ENCODE results near the gene TMEM221. TPM values are rescaled to one million over a fixed set of nuclear protein-coding genes. Genes with fewer than 3 reads are reported as not detected.
A peak's percentile ranks its signal among the peaks of the same experiment; 100 is the strongest.

Gene TMEM221
- total and polyA plus RNA-seq, 2 experiments from 2014 or later = 0.22 to 0.30 TPM

DNA sequence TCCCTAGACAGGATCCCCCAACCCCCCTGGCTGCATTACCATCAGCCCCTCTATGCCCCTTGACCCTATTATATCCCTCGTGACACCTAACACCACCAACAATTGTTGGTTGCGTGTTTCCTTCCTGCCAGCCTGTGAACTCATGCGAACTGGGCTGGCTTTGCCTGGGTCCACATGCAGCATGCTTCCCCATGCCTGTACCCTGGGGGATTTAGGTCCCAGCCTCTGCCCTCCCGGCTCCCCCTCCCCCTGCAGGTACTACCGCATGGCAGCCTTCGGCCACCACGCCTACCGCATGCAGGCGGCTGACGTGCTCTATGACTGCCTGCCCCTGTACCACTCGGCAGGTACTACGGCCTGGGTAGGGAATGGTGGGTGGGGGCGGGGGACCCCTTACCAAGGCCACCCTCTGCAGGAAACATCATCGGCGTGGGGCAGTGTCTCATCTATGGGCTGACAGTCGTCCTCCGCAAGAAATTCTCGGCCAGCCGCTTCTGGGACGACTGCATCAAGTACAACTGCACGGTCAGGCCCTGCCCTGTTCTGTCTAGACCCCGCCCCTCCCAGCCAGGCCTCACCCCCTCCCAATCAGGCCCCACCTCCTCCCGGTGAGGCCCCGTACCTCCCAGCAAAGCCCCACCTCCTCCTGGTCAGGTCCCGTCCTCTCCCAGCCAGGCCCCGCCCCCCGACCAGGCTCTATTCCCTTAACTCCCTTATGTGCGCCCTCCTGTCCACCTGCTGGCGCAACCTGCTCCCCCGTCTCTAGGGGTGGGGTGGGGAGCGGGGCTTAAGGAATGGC, 40.3 kb upstream of the TMEM221 start:
- Histone ChIP-seq H4K20me1 (ENCODE audit: insufficient read depth) (no peaks in the 10 kb centered on the region), H3K9me3 (ENCODE audit: low read depth) (no peaks in the 10 kb centered on the region), H3K9me2 (ENCODE audit: insufficient read depth) (no peaks in the 10 kb centered on the region), H3K27ac (no peak overlapping the region), H3K36me3 (ENCODE audit: low read depth) (no peaks in the 10 kb centered on the region), H3K9ac (no peak overlapping the region), H3K79me2 (ENCODE audit: insufficient read depth) (peaks cover 14% of the 10 kb centered on the region; the same call in 1 of the 2 replicates), H3K4me3 (no peak overlapping the region), H2AFZ (no peak overlapping the region), H3K4me2 (ENCODE audit: unreplicated experiment) (no peak overlapping the region), H3K27me3 (replicated peaks; ENCODE audit: insufficient read depth) (no peaks in the 10 kb centered on the region), H3F3A (ENCODE audit: insufficient read depth) (peaks cover 24% of the 10 kb centered on the region), H3K4me1 (ENCODE audit: insufficient read depth) (peaks cover 18% of the 10 kb centered on the region)
- TF ChIP-seq EZH2 (IDR thresholded peaks at IDR 0.05; ENCODE audit: insufficient read depth, poor library complexity, severe bottlenecking) (no peak), EZH2phosphoT487 (IDR thresholded peaks at IDR 0.05; ENCODE audit: insufficient read depth, low read depth) (no peak)
- DNase-seq = peak; percentile 46
- in situ Hi-C loops (cut with MboI) = no loop called here
- WGBS, 2 experiments (ENCODE audit: low coverage in 1 of 2, low lambda C conversion rate in 2 of 2, missing lambda C conversion rate in 2 of 2) = 76 to 88% methylated on average over 20 to 31 of the region's 31 CpGs

DNA sequence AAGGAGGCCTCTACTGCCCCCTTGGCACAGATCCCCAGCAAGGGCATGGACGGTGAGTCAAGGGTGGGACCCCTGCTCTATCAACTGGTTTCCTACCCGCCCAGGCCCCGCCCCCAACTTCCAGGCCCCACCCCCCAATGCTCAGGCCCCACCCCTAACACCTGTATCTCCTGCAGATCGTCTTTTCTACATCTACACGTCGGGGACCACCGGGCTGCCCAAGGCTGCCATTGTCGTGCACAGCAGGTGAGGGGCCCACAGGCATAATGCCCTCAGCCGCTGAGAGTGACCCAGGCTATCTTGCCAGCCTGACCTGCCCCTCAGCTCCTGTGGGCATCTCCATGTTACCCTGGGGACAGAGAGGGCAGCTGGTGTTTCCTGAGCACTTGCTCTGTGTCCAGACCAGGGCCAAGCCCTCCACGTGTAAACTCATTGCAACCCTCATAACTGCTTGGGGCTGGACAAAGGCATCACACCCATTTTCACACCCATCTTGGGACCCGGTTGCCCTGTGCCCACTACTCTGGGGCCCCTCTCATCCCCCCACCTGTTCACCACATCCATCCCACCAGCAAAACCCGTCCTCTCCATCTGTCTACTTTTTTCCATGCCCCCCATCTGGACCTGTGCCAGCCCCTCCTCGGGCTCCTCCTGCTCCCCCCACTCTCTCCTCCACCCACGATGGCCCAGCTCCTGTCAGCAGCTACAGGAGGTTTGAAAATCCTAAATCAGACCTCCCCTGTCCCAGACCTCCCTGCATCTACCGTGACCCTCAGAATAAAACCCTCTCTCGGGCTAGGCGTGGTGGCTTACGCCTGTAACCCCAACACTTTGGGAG, 39.0 kb upstream of the TMEM221 start:
- no peak overlapping the region for H3K9ac ChIP-seq
- H3K79me2 ChIP-seq (ENCODE audit: insufficient read depth) = peaks cover 25% of the 10 kb centered on the region
- H3K4me2 ChIP-seq (ENCODE audit: unreplicated experiment) = no peak overlapping the region
- H2AFZ ChIP-seq = no peak overlapping the region
- in situ Hi-C loops (cut with MboI) = no loop called here
- H3K27me3 ChIP-seq (replicated peaks; ENCODE audit: insufficient read depth) = no peaks in the 10 kb centered on the region
- no peak for DNase-seq
- H3F3A ChIP-seq (ENCODE audit: insufficient read depth) = peaks cover 24% of the 10 kb centered on the region
- no peaks in the 10 kb centered on the region for H3K9me3 ChIP-seq (ENCODE audit: low read depth)
- H3K4me1 ChIP-seq (ENCODE audit: insufficient read depth) = peaks cover 18% of the 10 kb centered on the region
- 63 to 70% methylated on average over 15 to 18 of the region's 18 CpGs for WGBS, 2 experiments (ENCODE audit: low coverage in 1 of 2, low lambda C conversion rate in 2 of 2, missing lambda C conversion rate in 2 of 2)
- H3K36me3 ChIP-seq (ENCODE audit: low read depth) = no peaks in the 10 kb centered on the region
- no peaks in the 10 kb centered on the region for H4K20me1 ChIP-seq (ENCODE audit: insufficient read depth)
- H3K9me2 ChIP-seq (ENCODE audit: insufficient read depth) = no peaks in the 10 kb centered on the region
- no peak overlapping the region for H3K4me3 ChIP-seq
- H3K27ac ChIP-seq = no peak overlapping the region
- TF ChIP-seq EZH2 (IDR thresholded peaks at IDR 0.05; ENCODE audit: insufficient read depth, poor library complexity, severe bottlenecking) (no peak), EZH2phosphoT487 (IDR thresholded peaks at IDR 0.05; ENCODE audit: insufficient read depth, low read depth) (no peak)

DNA sequence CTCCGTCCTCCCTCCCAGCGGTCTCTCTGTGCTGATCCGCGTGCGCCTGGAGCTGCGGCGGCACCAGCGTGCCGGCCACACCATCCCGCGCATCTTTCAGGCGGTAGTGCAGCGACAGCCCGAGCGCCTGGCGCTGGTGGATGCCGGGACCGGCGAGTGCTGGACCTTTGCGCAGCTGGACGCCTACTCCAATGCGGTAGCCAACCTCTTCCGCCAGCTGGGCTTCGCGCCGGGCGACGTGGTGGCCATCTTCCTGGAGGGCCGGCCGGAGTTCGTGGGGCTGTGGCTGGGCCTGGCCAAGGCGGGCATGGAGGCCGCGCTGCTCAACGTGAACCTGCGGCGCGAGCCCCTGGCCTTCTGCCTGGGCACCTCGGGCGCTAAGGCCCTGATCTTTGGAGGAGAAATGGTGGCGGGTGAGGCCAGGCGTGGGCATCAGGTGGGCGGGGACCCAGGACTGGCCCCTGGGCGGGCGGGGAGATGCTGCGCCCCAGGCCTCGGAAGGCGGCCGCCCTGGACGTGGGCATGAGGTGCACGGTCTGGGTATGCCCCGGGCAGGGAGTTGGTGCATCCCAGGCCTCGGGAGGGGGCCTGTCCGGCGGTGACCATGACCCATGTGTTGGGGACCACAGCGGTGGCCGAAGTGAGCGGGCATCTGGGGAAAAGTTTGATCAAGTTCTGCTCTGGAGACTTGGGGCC, 38.2 kb upstream of the TMEM221 start:
- Histone ChIP-seq H3K9me2 (ENCODE audit: insufficient read depth) (no peaks in the 10 kb centered on the region), H4K20me1 (ENCODE audit: insufficient read depth) (no peaks in the 10 kb centered on the region), H3K9me3 (ENCODE audit: low read depth) (no peaks in the 10 kb centered on the region), H3K27ac (no peak overlapping the region), H3K79me2 (ENCODE audit: insufficient read depth) (peaks cover 33% of the 10 kb centered on the region), H3K9ac (no peak overlapping the region), H3K27me3 (replicated peaks; ENCODE audit: insufficient read depth) (no peaks in the 10 kb centered on the region), H3K4me1 (ENCODE audit: insufficient read depth) (peaks cover 12% of the 10 kb centered on the region), H3K36me3 (ENCODE audit: low read depth) (no peaks in the 10 kb centered on the region), H3K4me2 (ENCODE audit: unreplicated experiment) (no peak overlapping the region), H3K4me3 (no peak overlapping the region), H2AFZ (no peak overlapping the region), H3F3A (ENCODE audit: insufficient read depth) (peaks cover 20% of the 10 kb centered on the region)
- DNase-seq = no peak
- 94 to 97% methylated on average over 49 to 58 of the region's 58 CpGs for WGBS, 2 experiments (ENCODE audit: low coverage in 1 of 2, low lambda C conversion rate in 2 of 2, missing lambda C conversion rate in 2 of 2)
- in situ Hi-C loops (cut with MboI) = no loop called here
- TF ChIP-seq EZH2 (IDR thresholded peaks at IDR 0.05; ENCODE audit: insufficient read depth, poor library complexity, severe bottlenecking) = no peak
- TF ChIP-seq EZH2phosphoT487 (IDR thresholded peaks at IDR 0.05; ENCODE audit: insufficient read depth, low read depth) = no peak

DNA sequence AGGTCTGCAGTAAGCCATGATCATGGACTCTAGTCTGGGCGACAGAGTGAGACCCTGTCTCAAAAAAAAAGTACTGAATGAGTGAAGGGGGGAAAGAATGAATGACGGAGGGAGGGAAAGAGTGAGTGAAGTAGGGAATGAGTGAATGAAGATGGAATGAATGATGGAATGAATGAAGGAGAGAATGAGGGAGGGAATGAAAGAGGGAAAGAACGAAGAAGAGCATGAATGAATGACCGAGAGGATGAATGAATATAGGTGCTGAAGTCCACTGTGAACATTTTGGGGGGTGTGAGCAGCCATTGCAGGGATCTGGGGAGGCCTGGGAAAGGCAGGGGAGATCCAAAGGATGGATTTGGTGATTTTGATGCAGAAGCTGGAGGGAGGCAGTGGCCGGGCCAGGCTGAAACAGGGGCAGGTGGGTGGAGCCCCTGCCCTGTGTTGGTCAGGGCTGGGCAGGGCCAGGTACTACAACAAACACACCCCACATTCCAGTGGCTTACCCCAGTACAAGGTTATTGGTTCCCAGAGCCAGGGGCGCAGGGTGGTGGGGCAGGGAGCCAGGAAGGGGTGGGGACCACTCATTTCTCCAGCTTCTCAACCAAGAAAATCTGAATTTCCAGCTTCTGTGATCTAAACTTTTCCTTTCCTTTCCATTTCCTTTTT, 36.2 kb upstream of the TMEM221 start:
- H3K27me3 ChIP-seq (replicated peaks; ENCODE audit: insufficient read depth) = no peaks in the 10 kb centered on the region
- peaks cover 23% of the 10 kb centered on the region for H3F3A ChIP-seq (ENCODE audit: insufficient read depth)
- no peaks in the 10 kb centered on the region for H3K9me3 ChIP-seq (ENCODE audit: low read depth)
- H3K4me3 ChIP-seq = no peak overlapping the region
- in situ Hi-C loops (cut with MboI) = no loop called here
- H3K9ac ChIP-seq = no peak overlapping the region
- no peak for DNase-seq
- 78 to 87% methylated on average over 6 of the region's 6 CpGs for WGBS, 2 experiments (ENCODE audit: low coverage in 1 of 2, low lambda C conversion rate in 2 of 2, missing lambda C conversion rate in 2 of 2)
- no peak overlapping the region for H3K4me2 ChIP-seq (ENCODE audit: unreplicated experiment)
- TF ChIP-seq EZH2 (IDR thresholded peaks at IDR 0.05; ENCODE audit: insufficient read depth, poor library complexity, severe bottlenecking) = no peak
- H2AFZ ChIP-seq = no peak overlapping the region
- H3K9me2 ChIP-seq (ENCODE audit: insufficient read depth) = no peaks in the 10 kb centered on the region
- no peak overlapping the region for H3K27ac ChIP-seq
- peaks cover 46% of the 10 kb centered on the region for H3K79me2 ChIP-seq (ENCODE audit: insufficient read depth)
- H3K36me3 ChIP-seq (ENCODE audit: low read depth) = no peaks in the 10 kb centered on the region
- no peaks in the 10 kb centered on the region for H4K20me1 ChIP-seq (ENCODE audit: insufficient read depth)
- peaks cover 12% of the 10 kb centered on the region for H3K4me1 ChIP-seq (ENCODE audit: insufficient read depth)

Measured in GM23248 (cell line).